ENCODE measurements around the gene KHNYN.
A peak's percentile ranks its signal among the peaks of the same experiment; 100 is the strongest.

KHNYN gene

DNA sequence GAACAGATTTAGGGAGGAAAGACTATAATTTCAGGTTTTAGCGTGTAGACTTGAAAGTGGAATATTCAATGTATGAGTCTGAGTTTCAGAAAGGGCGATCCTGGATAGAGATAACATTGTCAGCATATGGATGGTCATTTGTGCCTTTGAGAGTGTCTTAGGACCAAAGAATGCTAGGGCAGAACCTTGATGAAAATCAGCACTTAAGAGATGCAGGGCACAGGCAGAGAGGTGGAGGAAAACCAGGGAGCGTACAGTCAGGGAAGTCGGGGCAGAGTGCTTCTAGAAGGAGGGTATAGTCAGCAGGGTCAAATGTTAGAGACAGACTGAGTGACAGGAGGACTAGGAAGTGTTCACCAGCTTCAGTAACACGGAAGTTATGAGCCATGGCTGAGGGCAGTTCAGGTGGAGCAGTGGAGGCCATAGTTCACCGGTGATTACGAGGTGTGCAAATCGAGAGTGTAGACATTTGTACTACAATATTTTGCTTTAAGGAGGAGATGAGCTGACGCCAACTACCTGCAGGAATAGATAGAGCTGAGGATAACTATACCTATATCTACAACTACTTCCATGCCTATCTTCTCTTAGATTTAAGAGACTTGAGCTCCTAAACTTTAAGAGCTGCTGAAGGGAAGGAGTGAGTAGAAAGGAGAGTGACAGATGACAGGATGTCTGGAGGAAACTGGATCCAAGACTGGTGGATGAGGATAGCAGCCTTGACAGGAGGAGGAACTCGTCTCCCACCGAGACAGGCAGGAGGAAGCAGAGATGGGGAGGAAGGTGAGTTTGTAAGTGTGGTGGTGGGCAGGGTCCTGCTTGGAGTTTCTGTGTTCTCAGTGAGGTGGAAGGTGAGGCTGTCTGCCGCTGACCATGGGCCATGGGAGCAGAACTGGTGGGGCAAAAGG is 6.8 kb upstream of the KHNYN start:
- DNase-seq (ENCODE audit: low read depth in 2 of 2), result no peak

DNA sequence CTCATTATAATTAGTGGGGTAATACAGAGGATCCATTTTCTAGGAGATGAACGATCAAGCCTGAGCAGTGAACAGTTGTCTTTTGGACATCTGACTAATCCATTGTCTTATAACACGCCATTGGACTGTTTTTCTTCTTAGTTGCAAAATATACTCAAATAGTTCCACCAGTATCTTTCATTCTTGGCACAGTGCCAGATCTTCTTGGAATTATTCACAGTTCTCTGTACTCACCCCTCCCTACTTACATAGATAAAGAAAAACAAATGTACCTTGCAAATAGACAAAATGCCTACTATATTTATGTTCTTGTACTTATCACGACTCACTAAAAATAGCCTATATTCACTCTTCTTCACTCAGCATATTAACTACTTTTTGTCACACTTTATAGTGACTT is 4.0 kb upstream of the KHNYN start:
- DNase-seq (ENCODE audit: low read depth in 2 of 2), result no peak

DNA sequence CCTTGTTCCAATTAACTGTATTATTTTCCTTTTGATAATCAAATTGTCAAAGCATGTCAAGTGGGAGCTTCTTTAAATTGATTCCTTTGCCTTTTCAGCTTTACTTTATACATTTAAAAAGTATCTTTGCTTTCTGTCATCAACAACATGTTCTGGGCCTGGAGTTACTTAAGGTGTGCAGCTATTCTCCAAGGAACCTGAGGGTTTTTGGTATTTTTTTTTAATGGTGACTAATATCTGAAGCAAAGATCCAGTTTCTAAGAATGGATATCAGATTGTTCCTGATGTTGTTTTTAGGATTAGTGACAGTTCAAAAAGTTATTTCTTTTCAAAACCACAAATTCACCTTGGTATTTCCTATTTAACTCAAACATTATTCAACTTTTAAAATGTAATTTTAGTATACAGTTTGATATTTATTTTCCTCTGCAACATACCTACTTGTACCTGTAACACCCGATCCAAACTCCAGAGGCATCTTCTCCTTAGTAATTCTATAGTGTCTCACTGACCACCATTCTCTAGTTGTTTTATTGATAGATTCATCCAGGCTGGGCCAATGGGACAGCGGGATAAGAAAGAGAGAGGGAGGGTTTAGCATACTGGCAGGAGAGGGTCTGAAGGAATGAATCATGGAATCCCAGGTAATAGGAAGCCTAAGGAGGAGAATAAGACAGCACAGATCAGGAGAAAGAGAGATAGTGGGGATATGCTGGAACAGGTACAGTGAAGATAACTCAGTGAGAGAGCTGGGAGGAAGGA is 3.4 kb upstream of the KHNYN start:
- DNase-seq (ENCODE audit: low read depth in 2 of 2), result no peak

DNA sequence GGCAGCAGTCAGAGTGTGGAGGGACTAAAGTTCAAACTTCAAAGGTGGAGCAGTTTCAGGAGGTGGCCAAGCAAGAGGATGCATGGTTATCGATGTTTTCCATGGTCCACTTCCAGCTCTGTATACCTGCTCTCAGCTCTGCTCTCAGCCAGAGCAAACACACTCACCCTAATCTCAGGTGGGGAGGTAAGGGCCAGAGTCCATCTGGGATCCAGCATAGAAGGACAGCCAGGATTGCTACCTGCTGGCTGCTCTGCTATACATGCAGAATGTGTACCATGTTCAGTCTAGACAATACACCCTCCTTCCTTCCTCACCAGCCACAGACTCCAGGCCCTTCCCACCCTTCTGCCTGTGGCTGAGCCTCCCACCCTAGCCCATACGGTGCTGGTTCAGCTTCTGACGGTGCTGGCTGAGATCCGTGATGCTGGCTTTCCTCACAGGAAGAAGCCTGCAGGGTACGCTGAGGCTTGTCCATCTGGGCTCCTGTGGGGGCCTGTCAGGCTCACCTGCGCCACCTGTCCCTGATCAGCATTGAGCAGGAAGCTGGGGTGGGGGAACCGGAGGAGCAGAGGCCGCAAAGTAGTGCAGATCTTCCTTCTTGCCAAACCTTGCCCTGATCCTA is 2.7 kb upstream of the KHNYN start:
- DNase-seq (ENCODE audit: low read depth in 2 of 2), result no peak

DNA sequence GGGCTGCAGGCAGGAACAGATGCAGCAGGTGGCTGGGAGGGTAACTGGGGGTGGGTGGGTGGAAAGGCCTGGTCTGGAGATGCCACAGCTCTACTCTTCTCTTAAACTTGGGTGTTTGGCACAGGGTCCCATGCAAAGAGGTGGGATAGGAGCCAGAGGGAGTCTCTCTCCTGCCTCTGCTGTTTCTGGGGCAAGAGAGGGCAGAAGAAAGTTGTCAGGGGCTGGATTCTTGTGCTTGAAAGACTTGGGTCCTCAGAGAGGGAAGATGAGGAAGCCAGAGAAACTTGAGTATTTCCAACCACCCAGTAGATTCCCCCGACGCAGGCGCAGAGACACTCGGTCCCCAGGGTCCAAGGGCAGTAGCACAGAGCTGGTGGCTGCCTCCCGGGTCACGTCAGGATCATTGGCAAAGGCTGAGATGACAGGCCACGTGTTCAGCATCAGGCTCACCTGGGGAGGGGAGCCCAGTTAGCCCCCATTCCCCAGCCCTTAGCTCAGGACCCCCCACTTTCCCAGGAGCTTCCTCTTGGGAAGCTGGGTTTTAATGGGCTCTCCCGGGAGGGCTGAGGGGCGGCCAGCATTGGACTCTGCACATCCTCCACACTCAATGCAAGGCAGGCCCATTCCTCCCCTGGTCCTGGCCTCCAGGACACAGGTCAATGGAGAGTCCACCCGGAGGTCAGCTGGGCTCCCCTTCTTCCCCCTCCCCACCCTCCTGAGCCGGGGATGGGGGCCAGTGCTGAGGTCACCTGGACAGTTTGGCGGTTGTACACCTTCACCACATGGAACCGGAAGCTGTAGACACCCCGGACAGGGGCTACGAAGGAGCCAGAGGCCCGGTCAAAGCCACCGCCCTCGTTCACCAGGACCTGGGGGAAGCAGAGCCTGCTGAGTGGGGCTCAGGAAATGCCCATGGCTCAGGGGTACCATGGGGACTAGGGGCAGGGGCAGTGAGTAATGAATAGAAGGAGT is 1.9 kb upstream of the KHNYN start:
- no peak for DNase-seq (ENCODE audit: low read depth in 2 of 2)

DNA sequence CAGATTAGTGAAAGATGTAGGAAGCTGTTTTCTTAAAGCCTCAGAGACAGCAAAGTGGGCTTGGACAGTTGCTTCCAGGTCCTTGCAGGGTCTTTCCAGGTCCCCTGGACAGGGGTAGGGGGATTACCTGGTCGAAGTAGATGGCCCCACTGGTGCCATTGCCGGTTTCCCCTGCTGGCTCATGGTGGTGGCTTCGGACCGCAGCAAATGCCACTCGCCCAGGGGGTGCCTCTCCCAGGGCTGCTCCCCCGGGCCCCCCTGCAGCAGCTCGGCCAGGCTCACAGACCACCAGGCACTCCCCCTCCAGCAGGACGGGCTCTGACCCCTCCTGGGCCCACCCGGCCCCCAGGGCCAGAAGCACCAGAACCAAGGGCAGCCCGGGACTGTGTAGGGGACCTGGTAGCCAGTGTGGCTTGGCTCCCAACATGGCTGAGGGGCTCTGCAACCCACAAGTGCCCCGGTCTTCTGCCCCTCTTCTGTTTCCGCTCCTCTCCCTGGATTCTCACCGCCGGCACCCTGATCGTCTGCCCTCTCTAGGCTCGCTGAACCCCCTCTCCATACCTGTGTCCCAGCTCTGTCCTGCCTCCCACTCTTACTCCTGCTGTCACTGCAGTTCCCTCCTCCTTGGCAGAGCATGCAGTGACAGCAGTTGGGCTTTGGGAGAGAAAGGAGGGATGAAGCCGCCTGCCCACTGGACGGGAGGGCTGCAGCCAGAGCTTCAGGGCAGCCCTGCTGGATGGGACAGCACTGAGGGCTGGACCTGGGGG is 943 bp upstream of the KHNYN start:
- DNase-seq (ENCODE audit: low read depth in 2 of 2), result no peak

DNA sequence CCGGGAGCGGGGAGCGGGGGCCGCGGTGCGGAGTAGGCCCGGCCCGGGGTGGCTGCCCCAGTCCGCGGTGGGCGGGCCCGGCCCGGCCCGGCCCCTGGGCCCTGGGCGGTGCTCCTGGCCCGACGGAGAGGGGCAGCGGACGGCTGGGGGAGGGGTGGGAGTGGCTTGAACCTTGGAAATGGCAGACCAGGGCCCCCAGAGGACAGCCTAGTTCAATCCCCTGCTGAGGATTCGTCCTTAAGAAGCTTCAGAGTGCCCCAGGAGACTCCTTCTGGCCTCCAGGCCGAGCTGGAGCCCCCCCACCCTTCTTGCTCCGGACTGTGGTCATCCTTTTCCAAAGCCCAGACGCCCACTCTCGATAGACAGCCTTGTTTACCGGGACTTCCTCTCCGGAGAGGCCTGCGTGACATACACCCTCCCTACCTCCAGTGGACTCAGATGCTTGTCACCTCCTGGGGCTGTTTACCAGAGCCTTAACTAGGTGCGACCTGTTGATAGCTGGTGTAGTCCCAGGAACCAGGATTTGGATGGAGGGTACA is 458 bp downstream of the KHNYN start:
- peak; percentile 49 to 57 for DNase-seq (ENCODE audit: low read depth in 2 of 2)

DNA sequence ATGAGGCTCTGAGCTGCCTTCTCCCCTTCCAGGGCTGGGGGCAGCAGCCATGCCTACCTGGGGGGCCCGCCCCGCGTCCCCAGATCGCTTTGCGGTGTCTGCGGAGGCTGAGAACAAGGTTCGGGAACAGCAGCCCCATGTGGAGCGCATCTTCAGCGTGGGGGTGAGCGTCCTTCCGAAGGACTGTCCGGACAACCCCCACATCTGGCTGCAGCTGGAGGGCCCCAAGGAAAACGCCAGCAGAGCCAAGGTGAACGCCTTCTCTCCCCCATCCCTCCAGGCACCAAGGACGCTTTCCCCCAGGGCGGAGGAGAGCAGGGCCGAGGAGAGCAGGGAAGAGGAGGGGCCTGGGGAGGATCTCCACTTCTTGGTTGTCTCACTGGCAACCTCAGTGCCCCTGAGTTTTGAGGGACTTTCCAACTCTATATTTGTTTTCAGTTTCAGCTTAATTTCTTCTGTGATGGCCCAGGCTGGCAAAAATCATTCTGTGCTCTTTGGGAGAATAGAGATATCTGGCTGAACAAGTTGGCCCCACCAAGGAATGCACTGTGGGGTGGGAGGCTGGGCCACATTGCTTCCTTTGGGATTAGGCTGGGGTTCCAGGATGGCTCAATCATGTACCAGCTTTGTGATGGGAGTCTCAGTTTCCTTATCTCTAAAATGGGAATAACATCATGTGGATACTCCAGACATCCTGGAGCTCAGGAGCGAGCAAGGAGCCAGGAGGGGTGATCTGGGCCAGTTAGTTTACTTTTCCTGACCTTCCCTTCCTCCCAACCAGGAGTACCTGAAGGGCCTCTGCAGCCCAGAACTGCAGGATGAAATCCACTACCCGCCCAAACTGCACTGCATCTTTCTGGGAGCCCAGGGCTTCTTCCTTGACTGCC is 1.2 kb downstream of the KHNYN start:
- peak; percentile 62 to 64 for DNase-seq (ENCODE audit: low read depth in 2 of 2)

DNA sequence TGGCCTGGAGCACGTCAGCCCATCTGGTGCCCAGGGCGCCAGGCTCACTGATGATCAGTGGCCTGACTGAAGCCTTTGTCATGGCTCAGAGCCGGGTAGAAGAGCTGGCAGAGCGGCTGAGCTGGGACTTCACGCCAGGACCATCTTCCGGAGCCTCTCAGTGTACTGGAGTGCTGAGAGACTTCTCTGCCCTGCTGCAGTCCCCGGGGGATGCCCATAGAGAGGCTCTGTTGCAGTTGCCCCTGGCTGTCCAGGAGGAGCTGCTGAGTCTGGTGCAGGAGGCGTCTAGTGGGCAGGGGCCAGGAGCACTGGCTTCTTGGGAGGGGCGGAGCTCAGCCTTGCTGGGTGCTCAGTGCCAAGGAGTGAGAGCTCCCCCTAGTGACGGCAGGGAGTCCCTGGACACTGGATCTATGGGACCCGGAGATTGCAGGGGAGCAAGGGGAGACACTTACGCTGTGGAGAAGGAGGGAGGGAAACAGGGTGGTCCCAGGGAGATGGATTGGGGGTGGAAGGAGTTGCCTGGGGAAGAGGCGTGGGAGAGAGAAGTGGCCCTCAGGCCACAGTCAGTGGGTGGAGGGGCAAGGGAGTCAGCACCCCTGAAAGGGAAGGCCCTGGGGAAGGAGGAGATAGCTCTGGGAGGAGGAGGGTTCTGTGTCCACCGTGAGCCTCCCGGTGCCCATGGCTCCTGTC is 2.0 kb downstream of the KHNYN start:
- peak; percentile 90 to 91 for DNase-seq (ENCODE audit: low read depth in 2 of 2)

DNA sequence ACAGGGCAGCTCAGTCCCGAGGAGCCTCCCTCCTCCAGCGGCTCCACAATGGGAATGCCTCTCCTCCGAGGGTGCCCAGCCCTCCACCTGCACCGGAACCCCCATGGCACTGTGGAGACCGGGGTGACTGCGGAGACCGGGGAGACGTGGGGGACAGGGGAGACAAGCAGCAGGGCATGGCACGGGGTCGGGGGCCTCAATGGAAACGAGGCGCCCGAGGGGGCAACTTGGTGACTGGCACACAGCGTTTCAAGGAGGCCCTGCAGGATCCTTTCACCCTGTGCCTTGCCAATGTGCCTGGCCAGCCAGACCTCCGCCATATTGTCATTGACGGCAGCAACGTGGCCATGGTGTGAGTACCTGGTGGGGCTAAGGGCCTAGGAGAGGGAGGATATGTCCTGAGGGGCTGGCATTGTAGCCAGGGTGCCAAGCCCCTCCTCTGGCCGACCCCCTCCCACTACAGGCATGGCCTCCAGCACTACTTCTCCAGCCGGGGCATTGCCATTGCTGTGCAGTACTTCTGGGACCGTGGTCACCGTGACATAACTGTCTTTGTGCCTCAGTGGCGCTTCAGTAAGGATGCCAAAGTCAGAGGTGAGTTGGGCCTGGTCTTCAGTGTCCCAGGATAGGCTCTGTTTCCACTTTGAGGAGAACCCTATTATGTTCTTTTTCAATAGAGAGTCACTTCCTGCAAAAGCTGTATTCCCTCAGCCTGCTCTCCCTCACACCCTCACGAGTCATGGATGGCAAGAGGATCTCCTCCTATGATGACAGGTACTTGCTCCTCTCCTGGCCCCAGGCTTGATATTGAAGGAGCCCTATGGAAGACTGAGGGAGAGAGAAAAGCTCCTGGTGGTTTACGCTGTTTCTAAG is 2.7 kb downstream of the KHNYN start:
- no peak for DNase-seq (ENCODE audit: low read depth in 2 of 2)

DNA sequence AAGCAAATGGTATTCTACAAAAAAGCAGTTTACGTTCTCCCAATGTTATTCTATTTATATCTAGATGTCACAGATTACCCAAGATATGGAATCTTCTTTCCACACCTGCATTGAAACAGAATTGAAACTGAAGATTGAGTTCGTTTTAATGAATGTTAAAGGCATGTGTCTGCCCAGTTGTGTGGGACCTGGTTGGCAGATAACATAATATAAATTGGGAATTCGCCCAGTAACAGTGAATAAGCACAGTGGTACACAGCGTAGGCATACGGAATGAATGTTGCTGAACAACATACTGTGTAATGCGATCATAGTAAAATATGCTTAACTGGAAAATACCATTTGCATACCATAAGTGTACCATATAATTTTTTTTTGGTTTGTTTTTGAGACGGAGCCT is 4.3 kb downstream of the KHNYN start:
- no peak for DNase-seq (ENCODE audit: low read depth in 2 of 2)

DNA sequence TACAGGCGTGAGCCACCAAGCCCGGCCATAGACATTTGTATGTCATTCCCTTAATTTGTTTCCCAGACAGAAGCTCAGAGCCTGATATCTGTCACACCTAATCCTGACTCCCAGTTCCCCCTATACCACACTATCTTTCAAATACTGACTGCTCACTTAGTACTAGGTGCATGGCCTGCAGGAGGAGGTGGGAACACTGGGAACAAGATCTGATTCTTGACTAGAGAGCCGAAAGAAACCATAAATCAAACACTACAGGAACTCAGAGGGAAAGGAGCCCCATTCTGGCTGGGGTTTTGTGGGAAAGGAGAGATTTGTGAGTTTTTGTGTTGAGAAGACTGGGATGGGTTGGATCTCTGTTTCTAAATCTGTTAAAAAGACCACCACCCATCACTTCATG is 4.9 kb downstream of the KHNYN start:
- DNase-seq (ENCODE audit: low read depth in 2 of 2), result no peak

DNA sequence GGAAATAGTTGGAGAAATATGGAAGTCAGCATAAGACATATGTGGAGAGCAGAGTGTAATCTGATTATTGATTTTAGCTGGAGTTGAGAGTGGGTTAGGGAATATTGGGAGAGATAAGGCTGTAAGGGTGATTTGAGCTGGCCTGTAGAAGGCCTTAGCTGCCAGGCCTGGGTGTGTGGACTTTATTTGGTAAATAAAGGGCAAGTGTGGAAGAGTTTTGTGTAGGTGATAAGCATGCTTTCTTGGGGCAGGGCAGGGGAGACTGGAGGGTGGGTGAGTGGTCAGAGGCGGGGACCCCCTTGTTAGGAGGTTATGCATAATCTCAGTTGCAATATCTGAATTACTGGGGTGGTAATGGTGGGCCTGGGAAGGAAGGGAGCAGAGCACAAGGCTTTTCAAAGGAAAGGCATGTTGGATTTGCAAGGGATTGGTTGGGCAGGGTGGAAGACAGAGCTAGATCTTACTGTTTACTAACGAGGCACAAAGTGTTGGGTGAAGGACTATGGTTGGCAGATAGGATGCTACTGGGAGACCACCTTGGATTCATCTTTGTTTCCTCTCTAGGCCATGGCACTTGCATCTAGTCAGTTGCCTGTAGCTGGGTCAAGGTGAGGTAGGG is 5.5 kb downstream of the KHNYN start:
- no peak for DNase-seq (ENCODE audit: low read depth in 2 of 2)

DNA sequence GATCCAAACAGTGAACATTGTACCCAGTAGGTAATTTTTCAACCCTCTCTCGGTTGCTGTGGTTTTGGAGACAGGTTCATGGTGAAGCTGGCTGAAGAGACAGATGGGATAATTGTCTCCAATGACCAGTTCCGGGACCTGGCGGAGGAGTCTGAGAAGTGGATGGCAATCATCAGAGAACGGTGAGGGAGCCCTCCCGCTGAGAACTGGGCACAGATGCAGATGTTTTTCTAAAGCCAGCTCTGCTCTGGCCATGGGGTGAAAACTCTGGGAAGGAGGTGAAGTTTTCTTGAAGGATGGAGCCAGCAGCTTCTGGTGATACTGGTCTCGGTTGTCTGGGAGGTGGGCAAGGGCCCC is 6.2 kb downstream of the KHNYN start:
- no peak for DNase-seq (ENCODE audit: low read depth in 2 of 2)

DNA sequence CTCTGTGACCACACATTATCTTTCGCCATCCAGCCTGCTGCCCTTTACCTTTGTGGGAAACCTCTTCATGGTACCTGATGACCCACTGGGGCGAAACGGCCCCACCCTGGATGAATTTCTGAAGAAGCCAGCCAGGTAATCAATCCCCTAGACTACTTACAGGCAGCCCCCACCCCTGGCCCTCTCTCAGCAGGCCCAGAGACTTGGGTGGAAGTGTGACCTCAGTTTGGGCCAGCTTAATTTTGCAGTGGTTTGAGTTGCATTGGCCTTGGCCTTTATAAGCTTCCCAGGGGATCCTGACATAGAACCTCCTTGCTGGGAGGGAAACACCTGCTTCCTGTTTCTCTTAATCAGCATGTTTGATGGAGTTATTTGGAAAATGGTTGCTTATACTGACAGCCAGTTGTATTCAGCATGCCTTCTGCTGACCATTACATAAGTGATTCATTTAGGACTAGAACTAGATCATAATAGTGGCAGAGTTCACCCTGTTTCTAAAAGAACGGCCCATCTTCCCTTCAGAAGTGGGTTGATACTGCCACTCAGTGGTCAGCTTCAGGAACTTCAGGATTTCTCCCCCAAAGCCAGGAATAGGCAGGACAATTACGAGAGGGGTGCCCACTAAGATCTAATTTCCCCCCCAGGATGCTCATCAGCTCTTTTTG is 6.7 kb downstream of the KHNYN start:
- DNase-seq (ENCODE audit: low read depth in 2 of 2), result no peak

DNA sequence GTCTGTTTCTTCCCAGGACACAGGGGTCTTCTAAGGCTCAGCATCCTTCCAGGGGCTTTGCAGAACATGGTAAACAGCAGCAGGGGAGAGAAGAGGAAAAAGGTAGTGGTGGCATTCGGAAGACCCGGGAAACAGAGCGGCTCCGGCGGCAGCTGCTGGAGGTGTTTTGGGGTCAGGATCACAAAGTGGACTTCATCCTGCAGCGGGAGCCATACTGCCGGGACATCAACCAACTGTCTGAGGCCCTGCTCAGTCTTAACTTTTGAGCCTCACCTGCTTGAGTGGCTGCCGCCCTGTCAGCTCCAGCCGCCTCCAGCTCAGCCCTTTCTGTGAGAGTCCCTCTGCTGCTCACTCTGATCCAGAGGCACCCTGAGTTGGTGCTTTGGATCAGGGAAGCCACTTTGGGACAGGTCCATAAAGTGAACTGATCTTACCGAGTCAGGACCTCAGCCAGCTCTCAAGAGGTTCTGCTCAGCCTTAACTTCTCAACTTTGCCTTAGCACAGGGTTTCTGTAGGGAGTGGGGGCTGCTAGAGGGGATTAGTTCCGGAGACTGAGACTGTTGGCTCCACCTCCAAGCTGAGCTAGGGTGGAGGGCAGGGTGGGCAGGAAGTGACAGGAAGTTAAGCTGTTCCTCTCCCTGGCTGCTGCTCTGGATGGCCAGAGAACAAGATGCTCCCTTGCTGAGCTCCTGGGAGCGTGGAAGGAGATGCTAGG is 7.4 kb downstream of the KHNYN start:
- no peak for DNase-seq (ENCODE audit: low read depth in 2 of 2)

Measured in stimulated activated CD4-positive, alpha-beta T cell treated with anti-CD3 and anti-CD28 coated beads, Interleukin-4, amount 100 ng/mL, for 48 hours (primary cell).